DMS 273 (cell line): Measurements from ENCODE around the gene TENM4.

Experiments
- DNase-seq: peaks from one replicate; lab custom pipeline; 2025; ENCODE audit not compliant: unreplicated experiment; lab: John Stamatoyannopoulos, UW

The TENM4 gene

DNA sequence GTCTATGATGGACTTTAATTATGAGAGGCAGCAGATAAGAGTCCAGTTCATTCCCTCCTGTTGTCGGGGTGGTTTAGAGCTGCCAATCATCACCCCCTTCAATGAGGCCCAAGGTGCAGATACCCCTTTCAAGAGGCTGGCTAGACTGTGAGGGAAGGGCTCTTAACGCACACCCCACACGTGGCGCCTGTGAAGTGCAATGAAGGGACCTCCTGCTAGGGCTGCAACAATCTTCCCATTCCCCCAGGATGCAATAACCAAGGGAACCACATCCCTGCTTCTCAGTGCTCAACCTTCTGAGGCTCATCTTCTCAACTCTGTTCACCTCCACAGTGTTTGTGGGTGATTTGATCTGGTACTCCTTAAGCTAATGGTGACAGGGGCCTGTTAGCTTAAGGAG, 19.0 kb downstream of the TENM4 start:
- no peak for DNase-seq

DNA sequence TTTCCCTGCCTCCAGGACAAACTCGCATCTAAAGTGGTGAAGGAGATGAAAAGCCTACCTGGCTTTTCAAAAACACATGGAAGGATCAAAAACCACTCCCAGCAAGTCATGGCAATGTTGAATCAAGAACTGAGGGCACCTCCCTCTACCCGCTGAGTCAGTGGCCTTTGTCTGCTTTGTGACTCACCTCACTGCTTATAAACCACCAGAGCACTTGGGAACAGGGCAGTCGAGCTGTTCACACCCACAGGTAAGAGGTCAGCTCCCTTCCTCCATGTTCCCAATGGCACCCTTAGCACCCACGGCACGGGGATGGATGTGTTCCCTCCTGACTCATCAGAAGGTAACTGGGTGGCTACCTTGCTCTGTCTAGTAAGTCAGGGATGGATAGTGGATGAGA, 21.7 kb downstream of the TENM4 start:
- no peak for DNase-seq

DNA sequence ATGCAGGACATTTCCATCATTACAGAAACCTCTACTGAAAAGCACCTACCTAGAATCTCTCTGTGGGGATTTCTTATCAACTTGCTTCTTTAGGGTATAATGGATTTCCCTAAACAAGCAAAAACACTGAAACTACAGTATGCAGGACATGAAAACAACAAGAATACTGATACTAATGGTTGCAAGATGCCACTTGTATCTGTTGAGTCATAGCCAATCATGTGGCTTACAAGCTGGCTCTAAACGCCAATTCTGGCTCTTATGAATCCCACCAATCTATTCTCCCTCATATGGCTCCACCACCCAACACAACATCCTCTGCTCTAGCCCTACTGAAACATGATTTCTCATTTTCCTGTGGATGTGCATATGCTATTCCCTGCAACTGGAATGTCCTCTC, 22.6 kb downstream of the TENM4 start:
- no peak for DNase-seq

GRCh38 chr11:79417069-79417920, 23.5 kb downstream of the TENM4 start:
- DNase-seq: no peak

- DNase-seq: no peak
These were observed 24.9 kb downstream of the TENM4 start for GRCh38 chr11:79415912-79416311.

- no peak for DNase-seq
These were observed 25.4 kb downstream of the TENM4 start for GRCh38 chr11:79415411-79415810.

GRCh38 chr11:79414644-79415317, 26.0 kb downstream of the TENM4 start:
- no peak for DNase-seq

- no peak for DNase-seq
These were observed 26.8 kb downstream of the TENM4 start for GRCh38 chr11:79414041-79414440.

GRCh38 chr11:79413268-79413667, 27.6 kb downstream of the TENM4 start:
- peak; percentile 87 for DNase-seq

DNA sequence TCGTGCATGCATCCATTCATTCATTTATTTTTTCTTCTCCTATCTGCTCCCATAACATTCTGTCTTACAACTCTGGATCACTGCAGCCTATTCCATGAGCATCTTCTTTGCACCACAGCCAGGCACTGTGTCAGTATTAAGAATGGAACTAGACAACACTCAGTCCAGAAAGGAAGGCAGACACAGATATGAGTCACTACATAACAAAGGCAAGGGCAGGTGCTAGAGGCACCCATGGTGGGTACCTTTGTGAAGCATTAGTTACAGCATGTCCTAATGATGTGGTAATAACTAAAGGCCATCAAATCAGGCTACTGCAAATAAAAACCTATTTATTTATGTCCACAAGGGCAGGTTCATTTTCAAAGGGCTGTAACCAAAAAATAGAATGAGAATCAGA, 28.1 kb downstream of the TENM4 start:
- DNase-seq: no peak

DNA sequence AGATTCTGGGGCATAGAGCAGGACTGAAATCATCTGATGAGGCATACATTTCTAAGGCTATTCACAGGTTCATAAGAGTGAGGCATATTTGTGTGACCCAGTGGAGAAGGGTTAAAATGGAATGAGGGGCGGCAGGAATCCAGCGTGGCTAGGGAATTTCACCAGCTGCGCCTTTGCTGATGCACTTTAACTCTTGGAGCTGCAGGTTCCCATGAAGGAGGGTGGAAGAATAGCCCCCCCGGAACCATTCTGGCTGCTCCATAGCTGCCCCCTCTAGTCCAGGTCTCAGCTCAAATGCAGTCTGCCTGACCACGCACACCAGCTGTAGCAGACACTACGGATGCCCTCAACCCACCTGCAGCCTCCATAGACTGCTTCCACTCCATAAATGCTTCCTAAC, 31.5 kb downstream of the TENM4 start:
- DNase-seq: no peak

DNA sequence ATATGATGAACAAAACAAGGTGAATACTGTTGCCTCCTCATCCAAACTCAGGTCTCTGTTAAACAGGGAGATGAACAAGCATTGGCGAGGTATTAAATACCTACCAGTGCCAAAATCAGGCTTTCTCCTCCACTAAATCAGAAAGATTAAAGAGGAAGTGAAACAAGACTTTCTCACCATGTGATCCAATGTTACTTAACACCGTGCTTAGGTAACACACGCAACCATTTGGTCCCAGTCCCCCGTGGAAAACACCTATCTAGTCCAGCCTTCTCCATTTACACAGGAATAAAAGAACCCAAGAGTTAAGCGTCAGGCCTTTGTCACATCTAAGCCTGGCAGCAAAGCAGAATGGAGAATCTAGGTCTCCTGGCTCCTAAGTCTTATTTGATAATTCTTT, 34.5 kb downstream of the TENM4 start:
- DNase-seq: no peak

- no peak for DNase-seq
These were observed 36.0 kb downstream of the TENM4 start for GRCh38 chr11:79404806-79405205.

GRCh38 chr11:79404325-79404724, 36.5 kb downstream of the TENM4 start:
- no peak for DNase-seq

DNA sequence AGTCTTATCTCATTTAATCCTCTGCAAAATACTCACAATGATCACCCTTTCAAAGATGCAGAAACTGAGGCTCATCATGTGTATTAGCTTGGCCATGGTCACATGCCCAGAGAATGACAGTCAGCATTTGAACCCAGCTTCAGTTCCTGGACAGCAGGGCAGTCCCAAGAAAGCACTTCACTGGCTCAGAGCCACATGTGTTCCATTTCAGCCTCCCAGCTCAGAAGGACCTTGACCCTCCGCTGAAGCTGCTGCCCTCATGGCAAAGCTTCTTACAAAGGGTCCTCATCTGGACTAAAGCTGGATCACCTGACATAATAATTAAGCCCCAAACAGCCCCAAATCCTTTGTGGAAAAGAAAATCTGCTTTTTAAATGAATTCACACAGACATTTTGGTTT, 37.0 kb downstream of the TENM4 start:
- no peak for DNase-seq

DNA sequence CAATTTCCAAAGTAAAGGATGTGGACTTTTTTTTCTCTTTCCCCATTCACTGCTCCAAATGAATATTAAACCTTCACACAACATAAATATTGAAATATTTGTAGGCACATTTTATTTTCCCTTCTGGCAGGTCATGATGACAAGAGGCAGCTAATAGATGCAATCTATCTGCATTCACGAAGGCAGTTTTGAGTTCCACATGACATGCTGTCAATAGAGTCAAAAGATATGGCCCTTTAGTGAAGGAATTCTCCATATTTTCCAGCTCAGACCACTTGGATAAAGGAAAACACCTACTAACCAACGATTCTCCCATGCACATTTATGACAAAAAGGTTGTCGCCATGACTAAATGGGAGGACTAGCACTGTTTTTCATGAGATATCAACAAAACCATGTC, 37.9 kb downstream of the TENM4 start:
- DNase-seq: no peak

DNA sequence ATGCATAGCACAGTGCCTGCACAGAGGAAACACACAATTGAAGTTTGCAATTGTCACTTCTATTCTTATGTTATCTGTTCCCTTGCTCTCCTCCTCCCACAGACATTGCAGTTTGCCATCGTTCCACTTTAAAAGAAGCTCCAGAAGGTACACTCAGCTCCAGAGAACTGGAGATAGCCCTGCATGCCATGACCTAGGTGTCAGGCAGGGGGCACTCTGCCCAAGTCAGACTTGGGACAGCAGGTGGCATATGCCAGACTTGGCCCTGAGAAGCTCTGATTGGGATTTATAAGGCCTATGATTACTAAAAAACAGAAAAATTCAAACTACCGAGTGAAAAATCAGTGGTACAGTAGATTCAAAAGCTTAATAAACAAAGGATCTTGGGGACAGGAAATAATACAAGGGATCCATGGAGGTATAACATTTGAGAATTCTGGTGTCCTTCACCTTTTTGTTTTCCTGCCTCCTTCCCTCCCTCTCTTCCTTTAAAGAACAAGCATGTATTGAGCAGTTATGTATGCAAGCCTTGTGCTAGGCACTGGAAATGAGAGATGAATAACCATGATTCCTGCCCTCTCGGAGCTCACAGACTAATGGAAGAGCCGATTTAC, 40.0 kb downstream of the TENM4 start:
- DNase-seq: peak; percentile 71

DNA sequence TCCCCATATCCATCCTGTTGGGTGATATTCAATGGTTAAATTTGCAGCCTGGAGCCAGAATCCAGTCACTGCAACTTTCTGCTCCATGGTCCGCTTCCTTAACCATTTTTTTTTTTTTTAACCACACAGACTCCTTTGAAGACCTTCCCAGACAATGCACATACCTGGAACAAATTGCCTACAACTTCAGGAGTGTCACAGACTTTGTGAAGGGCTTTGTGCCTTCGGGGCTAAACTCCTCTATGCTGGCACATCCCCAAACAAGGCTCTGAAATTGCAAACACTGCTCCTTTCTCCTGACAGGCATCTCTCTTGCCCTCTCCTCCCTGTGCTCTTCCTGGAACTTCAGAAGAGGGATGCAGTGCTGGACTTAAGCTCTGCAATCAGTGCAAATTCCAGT, 40.6 kb downstream of the TENM4 start:
- no peak for DNase-seq

DNA sequence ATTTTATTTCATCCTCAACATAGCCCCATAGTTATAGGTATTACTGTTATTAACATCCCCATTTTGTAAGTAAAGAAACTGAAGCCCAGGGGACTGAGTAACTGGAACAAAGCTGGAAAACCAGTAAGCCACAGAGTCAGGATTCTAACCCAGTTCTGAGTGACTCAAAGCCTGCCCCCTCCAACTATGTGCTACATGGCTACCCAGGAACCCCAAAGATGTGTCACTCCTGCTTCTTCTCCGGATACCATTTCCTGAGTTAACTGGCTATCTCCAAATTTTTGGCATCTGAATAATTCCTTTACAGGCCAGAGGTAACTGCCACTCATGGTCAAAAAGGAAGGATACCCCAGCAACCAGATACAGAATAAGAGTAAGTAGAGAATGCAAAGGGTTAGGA, 43.6 kb downstream of the TENM4 start:
- DNase-seq: no peak

DNA sequence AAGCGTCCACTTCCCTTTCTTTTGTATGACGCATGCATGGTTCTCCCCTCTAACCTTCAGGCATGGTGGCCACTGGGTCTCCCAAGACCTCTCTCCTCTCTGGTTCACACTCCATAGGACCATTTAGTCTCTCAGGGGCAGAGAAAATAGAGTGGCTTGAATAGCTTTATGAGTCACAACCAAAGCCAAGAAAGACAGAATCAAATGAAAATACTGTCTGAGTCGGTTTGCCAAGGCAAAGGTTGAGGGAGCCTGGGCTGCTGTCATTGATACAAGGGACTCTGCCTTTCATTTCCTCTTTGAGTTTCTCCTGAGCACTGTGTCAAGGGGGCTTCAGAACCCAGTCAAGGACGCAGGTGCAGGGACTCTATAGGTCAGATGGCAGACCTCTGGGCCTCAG, 44.2 kb downstream of the TENM4 start:
- no peak for DNase-seq

DNA sequence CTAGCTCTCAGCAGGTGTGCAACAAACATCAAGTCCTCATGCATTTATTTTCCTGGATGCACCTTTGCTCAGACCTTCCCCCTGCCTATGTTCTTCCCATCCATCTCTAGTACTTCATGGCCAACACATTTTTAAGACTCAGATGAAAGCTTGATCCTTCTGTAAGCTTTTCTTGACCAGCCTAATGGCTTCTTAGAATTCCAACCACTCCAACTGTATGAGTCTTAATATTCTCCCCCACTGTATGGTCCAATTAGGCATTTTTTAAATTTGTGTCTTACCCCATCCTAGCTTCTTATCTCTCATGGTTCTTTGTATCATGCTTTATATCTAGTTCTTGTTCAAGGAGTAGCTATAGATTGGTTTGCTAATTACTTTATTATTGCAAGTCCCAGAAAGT, 44.8 kb downstream of the TENM4 start:
- no peak for DNase-seq

GRCh38 chr11:79393362-79394043, 47.3 kb downstream of the TENM4 start:
- peak; percentile 68 for DNase-seq
